Activated B cell treated with CpG ODN at 0.5 μM for 24 hours (primary cell): ENCODE data around the gene GPC1. TPM values are rescaled to one million over a fixed set of nuclear protein-coding genes. Genes with fewer than 3 reads are reported as not detected.

Source experiments
- ATAC-seq: fragments of 200-7000 bp; cut with Tn5 transposase; one replicate; pipeline ENCODE4 v1.10.0; 2021; ENCODE audit warnings: low read depth, mild to moderate bottlenecking, moderate library complexity
- CTCF ChIA-PET: fragments of 350-600 bp; sonication (Branson Sonifier 250); formaldehyde crosslinking; loops from one replicate; lab custom pipeline; 2021; ENCODE audit warnings: antibody characterized with exemption; lab: Charles Lee
- POLR2A ChIA-PET: fragments of 350-600 bp; sonication (Branson Sonifier 250); formaldehyde crosslinking; loops from one replicate; lab custom pipeline; 2021; ENCODE audit warnings: antibody characterized with exemption; lab: Charles Lee
- DNase-seq: peaks from one replicate; pipeline ENCODE4 v3.0.0; 2022
- H3K27ac Mint-ChIP-seq: one replicate; pipeline ENCODE4 v1.8.0; 2020; ENCODE audit warnings: mixed read lengths
- H3K27me3 Mint-ChIP-seq: one replicate; pipeline ENCODE4 v1.8.0; 2021; ENCODE audit warnings: mixed read lengths
- H3K36me3 Mint-ChIP-seq: one replicate; pipeline ENCODE4 v1.8.0; 2021; ENCODE audit warnings: low read depth, mixed read lengths
- H3K4me1 Mint-ChIP-seq: one replicate; pipeline ENCODE4 v1.8.0; 2021; ENCODE audit warnings: mixed read lengths
- H3K4me3 Mint-ChIP-seq: one replicate; pipeline ENCODE4 v1.8.0; 2020; ENCODE audit warnings: mild to moderate bottlenecking, mixed read lengths
- H3K9me3 Mint-ChIP-seq: one replicate; pipeline ENCODE4 v1.8.0; 2020; ENCODE audit warnings: mixed read lengths
- CTCF ChIP-seq: fragments of 200-600 bp; IDR thresholded peaks from one replicate; pipeline ENCODE4 v1.8.0; 2022; ENCODE audit warnings: antibody characterized with exemption, mild to moderate bottlenecking
- intact Hi-C: fragments of 100-400 bp; cut with micrococcal nuclease; formaldehyde crosslinking; loops from one replicate; pipeline ENCODE4 v1.15.1; 2024
- total RNA-seq: library from RNA; stranded (reverse); gene quantifications from 2 replicates; pipeline ENCODE4 v1.2.3, GENCODE V29; 2022

Gene GPC1
- total RNA-seq, 1 donor from 2014 or later, result 1.9 TPM

- no peak overlapping the region for H3K27ac Mint-ChIP-seq
- POLR2A ChIA-PET, result no interaction called here
Observed at GRCh38 chr2:240442891-240443715, 7.6 kb downstream of the GPC1 start.

GRCh38 chr2:240443891-240444301 is 8.4 kb downstream of the GPC1 start:
- Mint-ChIP-seq H3K4me1 (no peaks in the 10 kb centered on the region), H3K4me3 (no peak overlapping the region), H3K27ac (no peak overlapping the region), H3K9me3 (no peaks in the 10 kb centered on the region), H3K36me3 (no peaks in the 10 kb centered on the region), H3K27me3 (peaks cover 9% of the 10 kb centered on the region)
- no peak for TF ChIP-seq CTCF
- no peak for DNase-seq
- no peak for ATAC-seq
- CTCF ChIA-PET, result no interaction called here
- POLR2A ChIA-PET, result no interaction called here
- intact Hi-C loops, result no loop called here

More at GRCh38 chr2:240442891-240443715, 7.6 kb downstream of the GPC1 start:
- DNase-seq (no peak), ATAC-seq (no peak)
- Mint-ChIP-seq H3K4me3 (no peak overlapping the region), H3K4me1 (peaks cover under 1% of the 10 kb centered on the region), H3K27me3 (peaks cover 12% of the 10 kb centered on the region), H3K9me3 (no peaks in the 10 kb centered on the region), H3K36me3 (no peaks in the 10 kb centered on the region)
- no peak for TF ChIP-seq CTCF
- CTCF ChIA-PET, result no interaction called here
- intact Hi-C loops, result no loop called here

DNA sequence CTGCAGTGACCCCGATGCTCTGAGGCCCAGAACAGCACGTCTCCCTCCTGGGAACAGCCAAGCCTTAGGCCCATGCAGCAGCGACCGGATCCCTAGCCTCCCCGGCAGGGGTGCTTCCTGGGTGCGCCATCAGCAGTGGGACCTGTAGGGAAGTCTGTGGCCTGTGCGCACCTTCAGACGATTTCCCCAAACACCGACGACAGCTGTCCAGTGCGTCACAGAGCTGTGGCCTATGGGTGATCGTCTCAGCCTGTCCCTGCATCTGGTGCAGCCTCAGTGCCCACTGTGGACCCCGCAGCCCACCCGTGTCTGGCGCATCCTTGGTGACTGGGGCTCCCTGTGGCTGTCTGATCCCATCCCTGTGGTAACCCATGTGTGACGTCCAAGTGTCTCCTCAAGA is 9.0 kb downstream of the GPC1 start:
- TF ChIP-seq CTCF, result no peak
- intact Hi-C loops, result no loop called here
- ChIA-PET POLR2A (no interaction called here), CTCF (no interaction called here)
- Mint-ChIP-seq H3K27me3 (peaks cover 13% of the 10 kb centered on the region), H3K4me1 (no peaks in the 10 kb centered on the region), H3K27ac (no peak overlapping the region), H3K9me3 (no peaks in the 10 kb centered on the region), H3K4me3 (no peak overlapping the region), H3K36me3 (no peaks in the 10 kb centered on the region)
- DNase-seq (no peak), ATAC-seq (no peak)

DNA sequence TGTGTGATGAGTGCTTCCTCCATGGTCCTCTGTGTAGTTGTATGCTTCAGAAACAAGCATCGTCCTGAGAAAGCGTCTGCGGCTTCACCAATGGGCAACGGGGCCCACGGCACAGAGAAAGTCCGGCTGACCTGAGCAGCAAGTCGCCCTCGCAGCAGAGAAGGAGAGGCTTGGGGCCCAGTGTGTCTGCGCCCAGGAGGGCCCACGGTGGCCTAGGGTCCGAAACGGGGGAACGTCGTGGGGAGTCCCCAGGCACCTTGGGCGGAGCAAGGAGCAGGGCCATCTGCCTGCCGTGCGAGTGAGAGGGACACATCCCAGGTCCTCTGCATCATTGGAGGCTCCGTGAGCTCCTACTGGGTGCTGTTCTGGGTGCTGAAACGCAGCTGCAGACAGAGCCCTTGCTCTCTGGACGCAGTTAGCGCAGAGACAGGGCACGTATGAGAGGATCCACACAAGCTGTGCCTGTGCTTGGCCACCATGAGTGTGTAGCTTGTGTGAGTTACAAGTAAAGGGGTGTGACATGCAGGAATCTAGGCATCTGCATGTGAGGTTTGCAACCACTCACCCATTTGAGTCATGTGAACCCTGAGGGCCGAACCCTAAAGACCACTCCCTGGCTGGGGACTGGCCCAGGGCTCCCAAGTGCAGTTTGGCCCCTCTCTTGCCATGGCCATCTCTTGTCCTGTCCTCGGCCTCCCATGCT is 10.6 kb downstream of the GPC1 start:
- H3K27me3 Mint-ChIP-seq, result peaks cover 27% of the 10 kb centered on the region
- intact Hi-C loops, result no loop called here
- ChIA-PET POLR2A (no interaction called here), CTCF (no interaction called here)
- no peaks in the 10 kb centered on the region for H3K9me3 Mint-ChIP-seq
- no peak for ATAC-seq
- no peak overlapping the region for H3K27ac Mint-ChIP-seq
- TF ChIP-seq CTCF, result no peak
- H3K36me3 Mint-ChIP-seq, result no peaks in the 10 kb centered on the region
- no peak for DNase-seq
- peaks cover 5% of the 10 kb centered on the region for H3K4me1 Mint-ChIP-seq
- no peak overlapping the region for H3K4me3 Mint-ChIP-seq

GRCh38 chr2:240446664-240447175 is 11.3 kb downstream of the GPC1 start:
- Mint-ChIP-seq H3K27ac (no peak overlapping the region), H3K36me3 (no peaks in the 10 kb centered on the region), H3K9me3 (no peaks in the 10 kb centered on the region), H3K4me1 (peaks cover 5% of the 10 kb centered on the region), H3K27me3 (peaks cover 32% of the 10 kb centered on the region), H3K4me3 (no peak overlapping the region)
- DNase-seq (no peak), ATAC-seq (no peak)
- CTCF ChIA-PET, result no interaction called here
- intact Hi-C loops, result no loop called here
- POLR2A ChIA-PET, result no interaction called here
- TF ChIP-seq CTCF, result no peak
